GM21360 (cell line): ENCODE data around the gene LUC7L3.
"Not testable (repeated sequence)": the region's sequence is repeated elsewhere in the genome, so short reads cannot be mapped to it uniquely, and the experiment has no call there.

Experiments
- ATAC-seq: cut with Tn5 transposase; IDR thresholded peaks from one replicate; pipeline ENCODE4 v1.9.1; 2021; ENCODE audit warnings: mild to moderate bottlenecking, moderate library complexity; ENCODE audit not compliant: unreplicated experiment

The LUC7L3 gene, protein sequence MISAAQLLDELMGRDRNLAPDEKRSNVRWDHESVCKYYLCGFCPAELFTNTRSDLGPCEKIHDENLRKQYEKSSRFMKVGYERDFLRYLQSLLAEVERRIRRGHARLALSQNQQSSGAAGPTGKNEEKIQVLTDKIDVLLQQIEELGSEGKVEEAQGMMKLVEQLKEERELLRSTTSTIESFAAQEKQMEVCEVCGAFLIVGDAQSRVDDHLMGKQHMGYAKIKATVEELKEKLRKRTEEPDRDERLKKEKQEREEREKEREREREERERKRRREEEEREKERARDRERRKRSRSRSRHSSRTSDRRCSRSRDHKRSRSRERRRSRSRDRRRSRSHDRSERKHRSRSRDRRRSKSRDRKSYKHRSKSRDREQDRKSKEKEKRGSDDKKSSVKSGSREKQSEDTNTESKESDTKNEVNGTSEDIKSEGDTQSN

DNA sequence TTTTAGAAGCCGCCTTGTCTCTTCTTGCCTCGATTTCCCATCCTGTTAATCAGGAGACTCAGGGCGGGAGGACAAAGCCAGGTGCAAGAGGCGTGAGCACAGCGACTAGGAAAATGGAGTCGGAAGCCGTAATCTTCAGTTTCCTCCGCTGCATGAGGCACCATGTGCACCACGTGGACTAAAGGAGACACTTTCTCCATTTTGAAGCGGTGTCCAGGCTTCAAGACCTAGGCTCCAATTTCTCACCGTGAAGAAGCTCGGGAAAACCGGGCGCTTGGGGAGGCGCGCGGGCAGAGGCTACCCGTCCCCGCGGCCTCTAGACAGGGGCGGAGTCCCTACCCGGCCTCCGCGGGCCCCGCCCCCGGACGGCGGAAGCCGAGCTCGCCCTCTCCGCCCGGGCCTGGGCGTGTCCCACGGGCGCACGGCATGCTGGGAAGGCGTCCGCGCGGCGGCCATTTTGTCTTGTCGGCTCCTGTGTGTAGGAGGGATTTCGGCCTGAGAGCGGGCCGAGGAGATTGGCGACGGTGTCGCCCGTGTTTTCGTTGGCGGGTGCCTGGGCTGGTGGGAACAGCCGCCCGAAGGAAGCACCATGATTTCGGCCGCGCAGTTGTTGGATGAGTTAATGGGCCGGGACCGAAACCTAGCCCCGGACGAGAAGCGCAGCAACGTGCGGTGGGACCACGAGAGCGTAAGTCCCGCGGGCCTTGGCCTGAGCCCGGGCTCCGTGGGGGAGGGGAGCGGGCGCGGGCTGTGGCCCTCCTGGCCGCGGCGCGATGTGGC is at the start of gene LUC7L3:
LUC7L3 (plus strand) TSS at position 460 of the 780 bp plus-strand sequence; CDS start at position 590, 130 bp downstream.
- peak; percentile 87 for ATAC-seq

DNA sequence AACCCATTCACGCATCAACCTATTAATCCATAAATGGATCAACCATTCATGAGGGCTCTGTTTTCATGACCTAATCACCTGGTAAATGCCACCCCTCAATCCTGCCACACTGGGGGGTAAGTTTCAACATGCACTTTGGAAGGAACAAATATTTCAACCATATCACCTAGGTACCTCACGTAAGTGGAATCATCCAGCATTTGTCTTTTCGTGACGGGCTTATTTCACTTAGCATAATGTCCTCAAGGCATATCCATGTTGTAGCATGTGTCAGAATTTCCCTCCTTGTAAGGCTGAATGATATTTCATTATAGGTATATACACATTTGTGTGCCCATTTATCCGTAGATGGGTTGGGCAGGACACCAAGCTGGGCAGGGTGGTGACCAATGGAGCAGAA is 47.3 kb upstream of the LUC7L3 start:
- no peak for ATAC-seq

DNA sequence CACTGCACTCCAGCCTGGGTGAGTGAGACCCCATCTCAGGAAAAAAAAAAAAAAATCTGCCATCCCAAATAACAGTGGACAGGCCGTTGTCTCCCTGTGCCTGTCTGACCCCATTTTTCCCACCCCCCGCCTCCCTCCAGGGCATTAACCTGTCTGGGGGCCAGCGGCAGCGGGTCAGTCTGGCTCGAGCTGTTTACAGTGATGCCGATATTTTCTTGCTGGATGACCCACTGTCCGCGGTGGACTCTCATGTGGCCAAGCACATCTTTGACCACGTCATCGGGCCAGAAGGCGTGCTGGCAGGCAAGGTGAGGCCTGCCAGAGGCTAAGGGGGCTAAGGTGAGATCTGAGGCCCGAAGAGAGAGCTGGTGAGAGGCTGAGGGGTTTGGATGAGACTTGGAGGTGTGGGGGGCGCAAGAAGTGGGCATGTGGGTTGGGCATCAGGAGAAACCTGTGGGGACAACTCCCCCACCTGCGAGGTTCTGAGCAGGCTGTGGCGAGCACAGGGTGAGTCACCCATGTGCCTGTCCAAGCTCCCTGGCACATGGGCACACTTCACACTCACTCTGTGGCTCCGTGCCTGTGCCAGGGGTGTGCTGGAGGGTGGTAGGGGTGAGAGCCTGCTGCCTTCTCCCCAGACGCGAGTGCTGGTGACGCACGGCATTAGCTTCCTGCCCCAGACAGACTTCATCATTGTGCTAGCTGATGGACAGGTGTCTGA is 46.4 kb upstream of the LUC7L3 start:
- no peak for ATAC-seq

- no peak for ATAC-seq
Observed at GRCh38 chr17:50675190-50675589, 44.2 kb upstream of the LUC7L3 start.

- ATAC-seq, result no peak
Observed at GRCh38 chr17:50675627-50676026, 43.8 kb upstream of the LUC7L3 start.

DNA sequence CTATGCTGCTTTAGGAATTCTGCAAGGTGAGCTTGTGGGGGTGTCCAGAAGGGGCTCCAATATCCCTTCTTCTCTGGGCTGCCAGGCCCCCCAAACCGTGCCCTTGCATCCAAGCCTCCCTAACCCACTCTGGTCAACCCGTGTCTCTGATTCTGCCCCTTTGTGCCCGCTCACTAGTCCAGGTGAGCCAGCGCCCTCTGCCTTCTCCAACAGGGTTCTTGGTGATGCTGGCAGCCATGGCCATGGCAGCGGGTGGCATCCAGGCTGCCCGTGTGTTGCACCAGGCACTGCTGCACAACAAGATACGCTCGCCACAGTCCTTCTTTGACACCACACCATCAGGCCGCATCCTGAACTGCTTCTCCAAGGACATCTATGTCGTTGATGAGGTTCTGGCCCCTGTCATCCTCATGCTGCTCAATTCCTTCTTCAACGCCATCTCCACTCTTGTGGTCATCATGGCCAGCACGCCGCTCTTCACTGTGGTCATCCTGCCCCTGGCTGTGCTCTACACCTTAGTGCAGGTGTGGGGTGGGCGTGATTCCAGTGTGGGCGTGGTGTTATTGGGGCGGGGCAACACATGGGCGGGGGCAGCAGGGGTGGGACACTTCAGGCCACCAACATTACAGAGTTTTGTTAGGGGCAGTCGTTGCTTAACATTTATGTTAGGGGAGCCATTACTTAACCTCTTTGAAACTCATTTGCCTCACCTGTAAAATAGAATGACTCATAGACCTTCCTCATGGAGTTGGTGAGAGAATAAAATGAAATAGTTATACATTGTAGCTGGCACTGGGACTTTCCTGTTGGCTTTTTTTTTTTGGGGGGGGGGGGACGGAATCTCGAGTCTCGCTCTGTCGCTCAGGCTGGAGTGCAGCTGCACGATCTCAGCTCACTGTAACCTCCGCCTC is 43.1 kb upstream of the LUC7L3 start:
- no peak for ATAC-seq

GRCh38 chr17:50677851-50678375 is 41.5 kb upstream of the LUC7L3 start:
- no peak for ATAC-seq

DNA sequence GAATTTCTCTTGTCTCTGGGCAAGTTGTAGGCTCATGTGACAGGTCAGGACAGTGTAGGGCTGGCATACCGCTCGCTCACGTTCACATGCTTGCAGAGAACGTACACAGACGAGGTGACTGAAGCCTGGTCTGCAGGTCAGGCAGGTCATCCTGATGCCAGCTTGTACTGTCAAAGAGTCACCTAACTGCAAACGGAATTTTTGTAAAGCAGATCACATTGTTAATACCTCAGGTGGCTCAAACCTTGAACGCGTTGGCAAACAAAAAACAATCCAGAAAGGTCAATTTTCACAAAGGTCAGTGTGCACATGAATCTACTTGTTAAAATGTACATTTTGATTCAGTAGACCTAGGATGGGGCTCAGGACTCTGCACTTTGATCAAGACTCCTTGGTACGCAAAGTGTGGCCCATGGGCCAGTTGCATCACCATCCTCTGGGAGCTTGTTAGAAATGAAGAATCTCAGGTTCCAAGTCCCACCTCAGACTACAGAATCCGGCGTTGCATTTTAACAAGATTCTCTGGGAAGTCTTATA is 40.3 kb upstream of the LUC7L3 start:
- no peak for ATAC-seq

GRCh38 chr17:50680126-50680525 is 39.3 kb upstream of the LUC7L3 start:
- ATAC-seq, result no peak

DNA sequence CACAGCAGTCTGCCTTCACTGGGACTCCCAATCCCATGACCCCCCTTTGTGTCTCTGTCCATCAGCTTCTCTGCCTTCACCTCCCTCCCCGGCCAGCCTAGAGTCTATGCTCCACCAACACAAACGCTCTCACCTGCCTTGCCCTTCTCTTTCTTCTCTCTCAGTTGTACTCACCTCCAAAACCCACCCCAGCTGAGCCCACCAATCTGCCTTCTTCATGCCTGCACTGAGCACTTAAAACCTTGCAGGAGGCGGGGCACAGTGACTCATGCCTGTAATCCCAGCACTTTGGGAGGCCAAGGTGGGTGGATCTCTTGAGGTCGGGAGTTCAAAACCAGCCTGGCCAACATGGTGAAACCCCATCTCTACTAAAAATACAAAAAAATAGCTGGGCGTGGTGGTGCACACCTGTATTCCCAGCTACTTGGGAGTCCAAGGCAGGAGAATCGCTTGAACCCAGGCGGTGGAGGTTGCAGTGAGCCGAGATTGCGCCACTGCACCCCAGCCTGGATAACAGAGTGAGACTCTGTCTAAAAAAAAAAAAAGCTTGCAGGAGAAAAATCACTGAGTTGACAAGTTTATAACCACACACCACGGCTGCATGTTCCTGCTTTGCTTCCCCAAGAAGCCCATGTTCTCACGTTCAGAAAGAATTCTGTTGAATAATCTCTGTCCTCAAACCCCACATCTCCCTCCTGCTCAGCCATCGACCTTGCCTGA is 38.7 kb upstream of the LUC7L3 start:
- not testable (repeated sequence) for ATAC-seq

GRCh38 chr17:50681263-50682200 is 37.9 kb upstream of the LUC7L3 start:
- ATAC-seq, result no peak

- ATAC-seq, result no peak
Observed at GRCh38 chr17:50682441-50682840, 37.0 kb upstream of the LUC7L3 start.

DNA sequence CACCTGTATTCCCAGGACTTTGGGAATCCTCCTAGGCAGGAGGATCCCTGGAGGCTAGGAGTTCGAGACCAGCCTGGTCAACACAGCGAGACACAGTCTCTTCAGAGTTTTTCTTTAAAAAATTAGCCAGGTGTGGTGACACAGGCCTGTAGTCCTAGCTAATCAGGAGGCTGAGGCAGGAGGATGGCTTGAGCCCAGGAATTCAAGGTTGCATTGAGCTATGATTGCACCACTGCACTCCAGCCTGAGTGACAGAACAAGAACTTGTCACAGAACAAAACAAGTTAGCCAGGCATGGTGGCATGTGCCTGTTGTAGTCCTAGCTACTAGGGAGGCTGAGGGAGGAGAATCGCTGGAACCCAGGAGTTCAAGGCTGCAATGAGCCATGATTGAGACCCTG is 36.5 kb upstream of the LUC7L3 start:
- ATAC-seq, result no peak

- no peak for ATAC-seq
Observed at GRCh38 chr17:50683434-50684287, 35.7 kb upstream of the LUC7L3 start.

DNA sequence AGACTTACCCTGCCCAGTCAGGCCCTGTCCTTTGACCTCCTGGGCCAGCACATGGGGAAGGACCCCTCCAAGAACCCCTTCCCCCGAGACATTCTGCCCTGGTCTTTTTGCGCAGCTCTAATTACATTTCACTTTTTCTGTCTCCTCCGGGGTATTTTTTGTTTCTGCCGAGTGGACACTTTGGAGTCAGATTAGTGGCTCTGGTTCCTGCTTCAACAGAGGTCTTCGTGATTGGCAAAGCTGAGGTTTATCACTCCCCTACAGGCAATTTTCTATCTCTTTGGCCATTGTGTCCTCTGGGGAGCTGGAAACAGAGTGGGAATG is 35.2 kb upstream of the LUC7L3 start:
- no peak for ATAC-seq

GRCh38 chr17:50684612-50685333 is 34.6 kb upstream of the LUC7L3 start:
- ATAC-seq, result no peak

- no peak for ATAC-seq
Observed at GRCh38 chr17:50685334-50685665, 34.1 kb upstream of the LUC7L3 start.
